ENCODE measurements around the gene TLE2.
"Not testable (repeated sequence)": the region's sequence is repeated elsewhere in the genome, so short reads cannot be mapped to it uniquely, and the experiment has no call there.

The TLE2 gene

GRCh38 chr19:3012621-3013262 lies 16.3 kb downstream of the TLE2 start:
- DNase-seq (ENCODE audit: low read depth): no peak

- DNase-seq (ENCODE audit: low read depth): not testable (repeated sequence)
These were observed 17.0 kb downstream of the TLE2 start for GRCh38 chr19:3012059-3012458.

GRCh38 chr19:3010871-3011270 lies 18.2 kb downstream of the TLE2 start:
- no peak for DNase-seq (ENCODE audit: low read depth)

- DNase-seq (ENCODE audit: low read depth): no peak
These were observed 20.1 kb downstream of the TLE2 start for GRCh38 chr19:3008994-3009393.

- no peak for DNase-seq (ENCODE audit: low read depth)
These were observed 21.1 kb downstream of the TLE2 start for GRCh38 chr19:3007975-3008374.

- no peak for DNase-seq (ENCODE audit: low read depth)
These were observed 22.9 kb downstream of the TLE2 start for GRCh38 chr19:3006075-3006767.

- no peak for DNase-seq (ENCODE audit: low read depth)
These were observed 23.7 kb downstream of the TLE2 start for GRCh38 chr19:3005345-3005744.

- DNase-seq (ENCODE audit: low read depth): no peak
These were observed 24.6 kb downstream of the TLE2 start for GRCh38 chr19:3004522-3004921.

- DNase-seq (ENCODE audit: low read depth): no peak
These were observed 26.0 kb downstream of the TLE2 start for GRCh38 chr19:3003046-3003445.

GRCh38 chr19:3001235-3001800 lies 27.8 kb downstream of the TLE2 start:
- no peak for DNase-seq (ENCODE audit: low read depth)

GRCh38 chr19:2998642-2999041 lies 30.4 kb downstream of the TLE2 start:
- no peak for DNase-seq (ENCODE audit: low read depth)

GRCh38 chr19:2997720-2998119 lies 31.4 kb downstream of the TLE2 start:
- DNase-seq (ENCODE audit: low read depth): no peak

- no peak for DNase-seq (ENCODE audit: low read depth)
These were observed 34.4 kb downstream of the TLE2 start for GRCh38 chr19:2994588-2995131.

GRCh38 chr19:2993579-2993978 lies 35.5 kb downstream of the TLE2 start:
- DNase-seq (ENCODE audit: low read depth): no peak

- no peak for DNase-seq (ENCODE audit: low read depth)
These were observed 36.1 kb downstream of the TLE2 start for GRCh38 chr19:2992958-2993357.

- not testable (repeated sequence) for DNase-seq (ENCODE audit: low read depth)
These were observed 36.7 kb downstream of the TLE2 start for GRCh38 chr19:2992333-2992732.

- DNase-seq (ENCODE audit: low read depth): no peak
These were observed 39.7 kb downstream of the TLE2 start for GRCh38 chr19:2989236-2989946.

GRCh38 chr19:2988568-2988967 lies 40.5 kb downstream of the TLE2 start:
- no peak for DNase-seq (ENCODE audit: low read depth)

GRCh38 chr19:2987797-2988196 lies 41.3 kb downstream of the TLE2 start:
- no peak for DNase-seq (ENCODE audit: low read depth)

GRCh38 chr19:2986951-2987524 lies 42.0 kb downstream of the TLE2 start:
- DNase-seq (ENCODE audit: low read depth): no peak

GRCh38 chr19:2984215-2984528 lies 44.9 kb downstream of the TLE2 start:
- DNase-seq (ENCODE audit: low read depth): no peak

Data from stimulated activated CD8-positive, alpha-beta memory T cell treated with anti-CD3 and anti-CD28 coated beads, Interleukin-12 subunit alpha, Interleukin-12 subunit beta, amount 100 ng/mL, for 1 hour (primary cell).